Measurements from ENCODE around the gene RNU1-2.
"Not testable (repeated sequence)": the region's sequence is repeated elsewhere in the genome, so short reads cannot be mapped to it uniquely, and the experiment has no call there.

Gene RNU1-2

GRCh38 chr1:16892978-16893525 is 2.7 kb upstream of the RNU1-2 start:
- not testable (repeated sequence) for H3K27me3 ChIP-seq (ENCODE audit: low read depth, low read length); H3K4me3 ChIP-seq (ENCODE audit: low read depth in 1 of 2, low read length in 2 of 2); H3K36me3 ChIP-seq (ENCODE audit: control insufficient read depth in 1 of 2, insufficient read depth in 2 of 2, low read length in 2 of 2); H3K4me1 ChIP-seq (ENCODE audit: control insufficient read depth in 1 of 2, insufficient read depth in 2 of 2, low read length in 2 of 2); H3K27ac ChIP-seq (ENCODE audit: low read length); H3K9me3 ChIP-seq (ENCODE audit: control insufficient read depth in 1 of 2, low read length in 2 of 2)

GRCh38 chr1:16893796-16894195 is 2.0 kb upstream of the RNU1-2 start:
- not testable (repeated sequence) for H3K27ac ChIP-seq (ENCODE audit: low read length); H3K9me3 ChIP-seq (ENCODE audit: control insufficient read depth in 1 of 2, low read length in 2 of 2); H3K36me3 ChIP-seq (ENCODE audit: control insufficient read depth in 1 of 2, insufficient read depth in 2 of 2, low read length in 2 of 2); H3K4me1 ChIP-seq (ENCODE audit: control insufficient read depth in 1 of 2, insufficient read depth in 2 of 2, low read length in 2 of 2); H3K27me3 ChIP-seq (ENCODE audit: low read depth, low read length); H3K4me3 ChIP-seq (ENCODE audit: low read depth in 1 of 2, low read length in 2 of 2)

GRCh38 chr1:16894338-16894737 is 1.4 kb upstream of the RNU1-2 start:
- not testable (repeated sequence) for H3K9me3 ChIP-seq (ENCODE audit: control insufficient read depth in 1 of 2, low read length in 2 of 2); H3K4me1 ChIP-seq (ENCODE audit: control insufficient read depth in 1 of 2, insufficient read depth in 2 of 2, low read length in 2 of 2); H3K27ac ChIP-seq (ENCODE audit: low read length); H3K36me3 ChIP-seq (ENCODE audit: control insufficient read depth in 1 of 2, insufficient read depth in 2 of 2, low read length in 2 of 2); H3K27me3 ChIP-seq (ENCODE audit: low read depth, low read length); H3K4me3 ChIP-seq (ENCODE audit: low read depth in 1 of 2, low read length in 2 of 2)

DNA sequence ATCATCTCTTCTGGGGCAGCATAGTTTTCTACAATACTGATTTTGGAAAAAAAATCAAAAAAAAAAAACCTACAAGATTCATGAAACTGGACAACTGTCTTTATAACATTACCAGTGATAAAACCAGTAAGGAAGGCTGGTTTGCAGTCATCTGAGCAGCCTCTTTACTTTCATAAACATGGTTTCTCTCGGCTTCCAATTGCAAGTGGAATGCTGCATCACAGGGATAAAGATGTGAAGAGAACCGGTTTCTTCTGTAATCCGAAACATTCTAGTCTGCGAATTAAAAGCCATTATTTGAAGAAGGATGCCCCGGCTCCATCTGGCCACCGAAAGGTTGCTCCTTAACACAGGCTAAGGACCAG is 565 bp upstream of the RNU1-2 start:
- H3K4me3 ChIP-seq (ENCODE audit: low read depth in 1 of 2, low read length in 2 of 2): peak overlapping the region; percentile 51 to 62
- peak overlapping the region; percentile 84 for H3K27ac ChIP-seq (ENCODE audit: low read length)
- not testable (repeated sequence) for H3K9me3 ChIP-seq (ENCODE audit: control insufficient read depth in 1 of 2, low read length in 2 of 2)

DNA sequence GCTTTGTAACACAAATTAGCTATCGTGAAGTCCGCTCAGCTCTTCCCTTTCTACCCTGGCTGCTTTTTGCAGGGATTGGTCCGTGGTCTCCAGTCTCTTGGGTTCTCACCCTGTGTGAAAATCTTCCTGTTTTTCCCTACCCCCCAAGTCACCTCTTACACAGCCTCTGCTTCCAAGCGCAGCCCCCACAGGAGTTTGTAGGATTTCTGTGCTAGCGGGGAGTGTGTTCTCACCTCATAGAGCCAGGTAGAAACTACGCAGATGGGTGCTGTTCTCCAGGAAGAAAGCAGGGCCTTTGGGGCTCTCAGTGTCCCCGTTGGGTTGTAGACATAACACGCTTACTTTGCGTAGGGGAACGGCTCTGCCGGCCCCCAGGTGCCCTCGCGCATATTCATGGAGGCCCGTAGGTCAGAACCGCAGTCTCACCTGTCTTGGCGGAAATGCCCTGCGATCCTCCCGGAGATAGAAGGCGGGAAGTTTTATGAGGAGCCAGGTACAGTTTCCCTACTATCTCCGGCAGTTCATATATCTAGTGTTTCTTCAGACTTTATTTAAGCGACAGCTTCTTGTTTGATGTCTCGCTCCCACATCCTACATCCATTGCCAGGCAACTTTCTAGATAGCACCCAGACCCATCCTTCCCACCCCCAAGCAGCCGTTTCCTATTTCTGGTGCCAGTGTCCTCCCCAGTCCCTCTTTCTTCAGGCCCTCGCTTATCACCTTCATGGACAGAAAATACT is 706 bp downstream of the RNU1-2 start:
- not testable (repeated sequence) for H3K27me3 ChIP-seq (ENCODE audit: low read depth, low read length); H3K4me1 ChIP-seq (ENCODE audit: control insufficient read depth in 1 of 2, insufficient read depth in 2 of 2, low read length in 2 of 2); H3K9me3 ChIP-seq (ENCODE audit: control insufficient read depth in 1 of 2, low read length in 2 of 2); H3K36me3 ChIP-seq (ENCODE audit: control insufficient read depth in 1 of 2, insufficient read depth in 2 of 2, low read length in 2 of 2)
- Histone ChIP-seq H3K27ac (ENCODE audit: low read length) (peak overlapping the region; percentile 63), H3K4me3 (ENCODE audit: low read depth in 1 of 2, low read length in 2 of 2) (peak overlapping the region in 1 of 2 donors; percentile 40)

More for the DNA sequence above, 565 bp upstream of the RNU1-2 start:
- not testable (repeated sequence) for H3K36me3 ChIP-seq (ENCODE audit: control insufficient read depth in 1 of 2, insufficient read depth in 2 of 2, low read length in 2 of 2); H3K4me1 ChIP-seq (ENCODE audit: control insufficient read depth in 1 of 2, insufficient read depth in 2 of 2, low read length in 2 of 2); H3K27me3 ChIP-seq (ENCODE audit: low read depth, low read length)

DNA sequence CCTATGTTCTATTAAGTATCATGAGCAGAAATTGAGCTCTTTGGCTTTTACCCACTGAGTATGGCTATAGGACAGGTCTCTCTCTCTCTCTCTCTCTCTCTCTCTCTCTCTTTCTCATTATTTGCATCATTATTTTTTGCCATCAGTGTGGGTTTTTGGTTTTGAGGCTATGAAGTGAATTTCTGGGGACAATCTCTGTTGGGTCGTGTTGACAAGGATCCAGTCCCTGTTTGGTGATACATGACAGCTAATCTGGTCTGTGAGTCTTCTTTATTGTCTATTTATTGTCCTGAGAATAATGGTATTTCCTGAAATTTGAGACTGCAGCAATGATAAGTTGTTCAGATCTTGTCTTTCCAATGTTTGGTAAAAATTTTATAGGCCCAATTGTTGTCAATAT is 1.9 kb downstream of the RNU1-2 start:
- H3K36me3 ChIP-seq (ENCODE audit: control insufficient read depth in 1 of 2, insufficient read depth in 2 of 2, low read length in 2 of 2); H3K27me3 ChIP-seq (ENCODE audit: low read depth, low read length); H3K27ac ChIP-seq (ENCODE audit: low read length); H3K9me3 ChIP-seq (ENCODE audit: control insufficient read depth in 1 of 2, low read length in 2 of 2); H3K4me3 ChIP-seq (ENCODE audit: low read depth in 1 of 2, low read length in 2 of 2); H3K4me1 ChIP-seq (ENCODE audit: control insufficient read depth in 1 of 2, insufficient read depth in 2 of 2, low read length in 2 of 2): not testable (repeated sequence)

DNA sequence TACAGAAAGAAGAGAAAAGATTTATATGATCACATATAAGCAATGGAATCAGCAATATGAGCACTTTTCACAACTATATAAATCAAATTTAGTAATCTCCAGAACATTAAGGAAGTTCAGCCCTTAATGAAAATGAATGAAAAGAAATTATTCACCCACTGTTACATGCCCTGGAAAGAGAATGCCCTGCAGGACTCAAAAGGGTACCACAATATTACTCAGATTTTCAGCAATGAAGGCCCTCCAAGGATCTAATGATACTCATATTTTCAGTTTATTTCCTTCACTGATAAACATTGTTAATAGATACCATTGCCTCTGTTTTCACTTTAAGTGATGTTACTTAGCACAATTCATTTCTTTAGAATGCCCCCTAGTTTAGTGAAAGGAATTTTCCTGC is 2.5 kb downstream of the RNU1-2 start:
- H3K4me1 ChIP-seq (ENCODE audit: control insufficient read depth in 1 of 2, insufficient read depth in 2 of 2, low read length in 2 of 2): peaks cover 0 to 12% of the 10 kb centered on the region in 2 donors
- not testable (repeated sequence) for H3K36me3 ChIP-seq (ENCODE audit: control insufficient read depth in 1 of 2, insufficient read depth in 2 of 2, low read length in 2 of 2); H3K27me3 ChIP-seq (ENCODE audit: low read depth, low read length); H3K27ac ChIP-seq (ENCODE audit: low read length); H3K9me3 ChIP-seq (ENCODE audit: control insufficient read depth in 1 of 2, low read length in 2 of 2); H3K4me3 ChIP-seq (ENCODE audit: low read depth in 1 of 2, low read length in 2 of 2)

DNA sequence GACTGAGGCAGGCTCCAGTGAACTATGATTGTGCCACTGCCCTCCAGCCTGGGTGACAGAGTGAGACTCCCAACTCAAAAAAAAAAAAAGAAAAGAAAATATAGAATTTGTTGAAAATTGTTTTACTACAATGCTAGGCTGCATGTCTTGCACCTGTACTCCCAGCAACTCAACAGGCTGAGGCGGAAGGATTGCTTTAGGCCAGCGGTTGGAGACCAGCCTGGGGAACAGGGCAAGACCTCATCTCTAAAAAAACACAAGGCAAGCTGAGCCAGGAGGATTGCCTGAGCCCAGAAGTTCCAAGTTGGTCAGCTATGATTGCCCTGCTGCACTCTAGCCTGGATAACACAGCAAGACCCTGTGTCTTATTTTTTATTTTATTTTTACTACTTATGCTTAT is 3.2 kb downstream of the RNU1-2 start:
- peaks cover 0 to 17% of the 10 kb centered on the region in 2 donors for H3K4me1 ChIP-seq (ENCODE audit: control insufficient read depth in 1 of 2, insufficient read depth in 2 of 2, low read length in 2 of 2)
- H3K4me3 ChIP-seq (ENCODE audit: low read depth in 1 of 2, low read length in 2 of 2); H3K27me3 ChIP-seq (ENCODE audit: low read depth, low read length); H3K36me3 ChIP-seq (ENCODE audit: control insufficient read depth in 1 of 2, insufficient read depth in 2 of 2, low read length in 2 of 2); H3K9me3 ChIP-seq (ENCODE audit: control insufficient read depth in 1 of 2, low read length in 2 of 2); H3K27ac ChIP-seq (ENCODE audit: low read length): not testable (repeated sequence)

DNA sequence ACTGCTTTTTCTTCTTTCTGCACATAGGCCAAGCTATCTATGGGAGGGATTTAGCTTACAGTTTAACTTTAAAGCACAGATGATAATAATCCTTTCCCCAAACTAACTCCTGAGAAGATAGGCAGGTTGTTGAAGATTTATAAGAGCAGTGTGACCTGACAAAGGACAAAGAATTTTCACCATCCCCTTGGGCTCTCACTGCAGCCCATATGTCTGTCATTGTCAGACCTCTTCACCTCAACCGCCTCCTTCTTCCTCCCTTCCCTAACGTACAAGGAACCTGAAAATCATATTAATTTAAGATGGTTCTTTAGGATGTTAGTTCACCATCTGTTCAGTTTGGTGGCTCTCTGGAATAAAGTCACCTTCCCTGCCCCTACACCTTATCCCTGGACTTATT is 5.0 kb downstream of the RNU1-2 start:
- peaks cover 0 to 17% of the 10 kb centered on the region in 2 donors for H3K4me1 ChIP-seq (ENCODE audit: control insufficient read depth in 1 of 2, insufficient read depth in 2 of 2, low read length in 2 of 2)
- H3K27ac ChIP-seq (ENCODE audit: low read length): no peak overlapping the region
- peaks cover 0 to 3% of the 10 kb centered on the region in 2 donors for H3K36me3 ChIP-seq (ENCODE audit: control insufficient read depth in 1 of 2, insufficient read depth in 2 of 2, low read length in 2 of 2)
- no peaks in the 10 kb centered on the region for H3K27me3 ChIP-seq (ENCODE audit: low read depth, low read length)
- no peaks in the 10 kb centered on the region for H3K9me3 ChIP-seq (ENCODE audit: control insufficient read depth in 1 of 2, low read length in 2 of 2)
- no peak overlapping the region for H3K4me3 ChIP-seq (ENCODE audit: low read depth in 1 of 2, low read length in 2 of 2)

DNA sequence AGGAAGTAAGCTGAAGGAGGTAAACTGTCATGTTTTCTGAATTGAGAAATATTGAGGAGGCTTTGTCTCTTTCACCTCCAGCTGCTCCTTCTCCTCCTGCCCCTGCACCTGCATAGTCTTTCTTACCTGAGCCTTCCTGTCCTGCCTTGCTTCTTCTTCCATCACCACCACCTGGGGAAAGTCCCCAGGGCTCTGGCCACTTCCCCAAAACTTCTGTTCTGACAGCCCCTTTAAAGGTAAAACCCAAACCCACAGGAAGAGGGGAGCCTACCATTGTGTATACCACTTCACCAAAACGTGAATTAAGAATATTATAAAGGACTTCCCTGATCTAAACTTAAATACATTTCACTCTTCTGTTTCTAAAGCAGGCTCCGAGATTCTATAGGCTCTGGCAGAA is 5.6 kb downstream of the RNU1-2 start:
- H3K27ac ChIP-seq (ENCODE audit: low read length); H3K4me3 ChIP-seq (ENCODE audit: low read depth in 1 of 2, low read length in 2 of 2); H3K36me3 ChIP-seq (ENCODE audit: control insufficient read depth in 1 of 2, insufficient read depth in 2 of 2, low read length in 2 of 2); H3K27me3 ChIP-seq (ENCODE audit: low read depth, low read length); H3K9me3 ChIP-seq (ENCODE audit: control insufficient read depth in 1 of 2, low read length in 2 of 2): not testable (repeated sequence)
- H3K4me1 ChIP-seq (ENCODE audit: control insufficient read depth in 1 of 2, insufficient read depth in 2 of 2, low read length in 2 of 2): peaks cover 0 to 17% of the 10 kb centered on the region in 2 donors

- Histone ChIP-seq H3K36me3 (ENCODE audit: control insufficient read depth in 1 of 2, insufficient read depth in 2 of 2, low read length in 2 of 2) (peaks cover 0 to 3% of the 10 kb centered on the region in 2 donors), H3K27me3 (ENCODE audit: low read depth, low read length) (no peaks in the 10 kb centered on the region), H3K9me3 (ENCODE audit: control insufficient read depth in 1 of 2, low read length in 2 of 2) (no peaks in the 10 kb centered on the region), H3K4me1 (ENCODE audit: control insufficient read depth in 1 of 2, insufficient read depth in 2 of 2, low read length in 2 of 2) (peaks cover 0 to 10% of the 10 kb centered on the region in 2 donors), H3K4me3 (ENCODE audit: low read depth in 1 of 2, low read length in 2 of 2) (peak overlapping the region in 1 of 2 donors; percentile 62), H3K27ac (ENCODE audit: low read length) (peak overlapping the region; percentile 98)
These were observed 7.3 kb downstream of the RNU1-2 start for GRCh38 chr1:16903054-16903453.

- peak overlapping the region; percentile 98 for H3K27ac ChIP-seq (ENCODE audit: low read length)
- H3K36me3 ChIP-seq (ENCODE audit: control insufficient read depth in 1 of 2, insufficient read depth in 2 of 2, low read length in 2 of 2): peaks cover 0 to 3% of the 10 kb centered on the region in 2 donors
- H3K4me3 ChIP-seq (ENCODE audit: low read depth in 1 of 2, low read length in 2 of 2): peak overlapping the region; percentile 62 to 79
- H3K27me3 ChIP-seq (ENCODE audit: low read depth, low read length): no peaks in the 10 kb centered on the region
- H3K9me3 ChIP-seq (ENCODE audit: control insufficient read depth in 1 of 2, low read length in 2 of 2): no peaks in the 10 kb centered on the region
- peaks cover 0 to 10% of the 10 kb centered on the region in 2 donors for H3K4me1 ChIP-seq (ENCODE audit: control insufficient read depth in 1 of 2, insufficient read depth in 2 of 2, low read length in 2 of 2)
These were observed 7.6 kb downstream of the RNU1-2 start for GRCh38 chr1:16903458-16903796.
